ENCODE data around the gene G6PC1. TPM values are rescaled to one million over a fixed set of nuclear protein-coding genes. Genes with fewer than 3 reads are reported as not detected.
"Not testable (repeated sequence)": the region's sequence is repeated elsewhere in the genome, so short reads cannot be mapped to it uniquely, and the experiment has no call there.

The G6PC1 gene
- total RNA-seq, 2 experiments from 2014 or later = not detected

DNA sequence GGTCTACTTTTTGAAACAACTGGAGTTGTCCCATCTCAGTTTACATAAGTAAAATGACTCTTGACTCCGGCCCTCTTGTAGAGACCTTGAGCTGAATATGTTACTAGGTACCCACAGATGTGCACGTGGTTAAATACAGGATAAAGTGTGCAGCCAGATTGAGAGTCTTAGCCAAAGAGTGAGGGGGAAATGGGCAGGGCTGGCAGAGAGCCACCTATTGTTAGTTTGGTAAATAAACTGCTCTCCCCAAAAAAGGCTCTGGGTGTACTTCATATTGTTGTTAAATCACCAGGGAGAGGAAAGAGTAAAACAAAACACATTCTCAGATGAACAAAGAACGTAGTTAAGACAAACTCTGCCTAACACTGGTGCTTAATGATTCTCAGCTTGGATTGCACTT, 20.3 kb downstream of the G6PC1 start:
- Mint-ChIP-seq H3K27me3 (peaks cover 33% of the 10 kb centered on the region), H3K36me3 (no peaks in the 10 kb centered on the region), H3K27ac (no peak overlapping the region), H3K4me3 (no peak overlapping the region), H3K9me3 (ENCODE audit: low read depth) (no peaks in the 10 kb centered on the region), H3K4me1 (peaks cover 7% of the 10 kb centered on the region)
- CTCF ChIA-PET = no interaction called here
- ATAC-seq (no peak), DNase-seq (no peak)

DNA sequence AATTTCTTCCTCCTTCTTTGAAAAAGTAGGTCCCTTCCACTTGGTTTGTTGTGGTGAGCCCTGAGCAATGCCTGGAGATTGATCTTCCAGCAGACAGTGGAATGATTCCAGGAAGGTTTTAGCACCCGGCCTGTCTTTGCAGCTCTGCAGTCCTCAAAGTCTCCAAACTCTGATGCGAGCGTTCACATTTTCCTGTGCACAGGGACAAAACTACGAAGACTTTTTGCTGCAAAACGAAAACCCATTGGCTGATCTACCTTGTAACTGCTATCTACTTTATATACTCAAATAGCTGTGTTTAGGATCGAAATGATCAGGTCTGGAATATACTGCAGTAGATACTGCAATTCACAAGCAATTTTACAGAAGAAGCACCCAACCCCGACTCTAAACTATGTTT, 21.7 kb downstream of the G6PC1 start:
- CTCF ChIA-PET = interaction anchor here (1.3 kb wide), 1 partner anchor 344 kb away, joined by 3 read pairs; no protein-coding TSS in a partner anchor
- H3K4me3 Mint-ChIP-seq = no peak overlapping the region
- no peaks in the 10 kb centered on the region for H3K9me3 Mint-ChIP-seq (ENCODE audit: low read depth)
- H3K27me3 Mint-ChIP-seq = peaks cover 33% of the 10 kb centered on the region
- H3K27ac Mint-ChIP-seq = no peak overlapping the region
- ATAC-seq = no peak
- DNase-seq = no peak
- peaks cover 8% of the 10 kb centered on the region for H3K4me1 Mint-ChIP-seq
- H3K36me3 Mint-ChIP-seq = no peaks in the 10 kb centered on the region

DNA sequence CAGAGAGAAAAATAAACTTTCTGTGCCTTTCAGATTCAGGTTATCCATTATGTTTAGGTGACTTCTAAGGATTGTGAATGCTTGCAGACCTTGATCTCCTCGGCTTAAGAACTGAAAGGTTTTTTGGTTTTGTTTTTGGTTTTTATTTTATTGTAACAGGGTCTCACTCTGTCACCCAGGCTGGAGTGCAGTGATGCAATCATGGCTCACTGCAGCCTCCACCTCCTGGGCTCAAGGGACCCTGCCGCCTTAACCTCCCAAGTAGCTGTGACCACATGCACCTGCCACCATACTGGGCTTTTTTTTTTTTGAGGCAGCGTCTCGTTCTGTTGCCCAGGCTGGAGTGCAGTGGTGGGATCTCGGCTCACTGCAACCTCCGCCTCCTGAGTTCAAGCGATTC, 22.9 kb downstream of the G6PC1 start:
- not testable (repeated sequence) for H3K9me3 Mint-ChIP-seq (ENCODE audit: low read depth); H3K4me3 Mint-ChIP-seq; ATAC-seq; DNase-seq; H3K4me1 Mint-ChIP-seq; H3K36me3 Mint-ChIP-seq; H3K27ac Mint-ChIP-seq
- CTCF ChIA-PET = interaction anchor here (1.3 kb wide), 1 partner anchor 345 kb away, joined by 3 read pairs; no protein-coding TSS in a partner anchor
- peaks cover 29% of the 10 kb centered on the region for H3K27me3 Mint-ChIP-seq

DNA sequence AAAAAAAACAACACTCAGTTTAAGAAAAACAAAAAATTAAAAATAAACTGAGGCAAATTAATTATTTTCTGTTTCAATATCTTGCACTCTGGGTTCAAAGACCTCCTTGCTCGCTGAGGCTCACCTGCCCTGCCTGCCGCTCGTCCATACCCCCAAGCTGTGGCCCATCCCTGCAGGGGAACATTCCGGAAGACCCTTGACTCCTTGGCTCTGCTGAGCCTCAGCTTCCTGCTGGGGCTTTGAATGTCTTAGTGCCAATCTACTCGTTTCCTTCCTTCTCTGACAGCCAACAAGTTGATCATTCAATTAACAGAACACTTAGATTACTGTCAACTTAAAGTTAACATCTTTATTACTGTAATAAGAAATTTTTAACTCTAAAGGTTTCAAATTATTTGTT, 24.3 kb downstream of the G6PC1 start:
- no peaks in the 10 kb centered on the region for H3K36me3 Mint-ChIP-seq
- peaks cover 20% of the 10 kb centered on the region for H3K4me1 Mint-ChIP-seq
- H3K27me3 Mint-ChIP-seq = peaks cover 19% of the 10 kb centered on the region
- DNase-seq (no peak), ATAC-seq (no peak)
- H3K9me3 Mint-ChIP-seq (ENCODE audit: low read depth) = no peaks in the 10 kb centered on the region
- H3K27ac Mint-ChIP-seq = no peak overlapping the region
- H3K4me3 Mint-ChIP-seq = no peak overlapping the region
- CTCF ChIA-PET = interaction anchor here (0.8 kb wide), 1 partner anchor 105 kb away, joined by 3 read pairs; no protein-coding TSS in a partner anchor

DNA sequence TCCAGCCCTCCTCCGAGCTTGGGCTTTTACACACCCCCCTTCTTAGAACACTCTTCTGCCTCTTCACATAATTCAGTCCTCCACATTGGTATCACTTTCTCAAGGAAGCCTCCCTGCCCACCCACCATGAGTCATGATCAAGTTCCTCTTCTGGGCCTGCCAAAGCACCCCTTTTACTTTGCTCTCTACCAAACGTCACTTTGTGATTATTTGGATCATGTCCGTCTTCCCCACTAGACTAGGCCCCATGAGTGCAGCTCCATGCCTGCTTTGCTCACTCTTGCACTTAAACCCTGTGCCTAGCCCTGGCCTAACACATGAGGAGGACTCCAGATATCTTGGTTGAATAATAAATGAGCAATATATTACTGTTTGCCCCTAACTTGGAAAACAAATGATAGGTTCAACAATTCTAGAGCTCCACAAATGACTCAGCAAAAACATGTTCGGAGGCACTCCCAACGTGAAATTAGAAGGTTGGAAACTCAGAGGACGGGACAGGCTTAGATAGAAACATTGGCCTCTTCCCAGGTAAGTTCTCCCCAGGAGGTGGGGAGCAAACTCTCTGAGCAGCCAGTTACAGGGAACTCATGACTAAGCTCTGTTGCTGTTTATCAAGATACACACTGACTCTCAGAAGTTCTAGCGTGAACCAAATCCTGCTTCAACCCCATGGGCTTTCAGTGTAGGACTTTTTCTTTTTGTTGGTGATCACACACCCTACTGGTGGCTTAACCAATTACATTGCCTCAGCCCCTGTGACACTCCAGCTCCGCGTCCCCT, 28.3 kb downstream of the G6PC1 start:
- no peak overlapping the region for H3K4me3 Mint-ChIP-seq
- H3K4me1 Mint-ChIP-seq = peaks cover 17% of the 10 kb centered on the region
- CTCF ChIA-PET = interaction anchor here (0.6 to 1.8 kb wide), 14 partner anchors 10 to 361 kb away, joined by 3 to 8 read pairs (median 3); partner anchors contain the start of genes BECN1, PSMC3IP and RPL27
- H3K27me3 Mint-ChIP-seq = peaks cover 5% of the 10 kb centered on the region
- H3K27ac Mint-ChIP-seq = peak overlapping the region; percentile 61
- DNase-seq (peak; percentile 55), ATAC-seq (peak; percentile 90)
- no peaks in the 10 kb centered on the region for H3K36me3 Mint-ChIP-seq
- H3K9me3 Mint-ChIP-seq (ENCODE audit: low read depth) = no peaks in the 10 kb centered on the region

DNA sequence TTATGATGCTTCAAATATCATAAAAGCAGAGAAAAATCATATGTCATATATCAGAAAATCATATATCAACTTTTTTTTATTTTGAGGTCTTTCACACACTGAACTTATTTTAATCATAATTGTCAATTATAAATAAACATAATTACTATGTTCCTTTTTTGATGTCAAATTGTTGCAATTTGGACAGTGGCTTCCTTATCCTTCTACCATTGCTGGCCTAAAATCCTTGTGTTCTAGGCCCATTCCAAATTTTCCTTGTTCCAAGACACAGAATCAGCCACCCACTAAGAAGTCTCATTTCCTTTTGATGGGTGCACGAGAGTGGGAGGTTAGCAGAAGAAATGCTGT, 28.9 kb downstream of the G6PC1 start:
- H3K4me3 Mint-ChIP-seq = no peak overlapping the region

DNA sequence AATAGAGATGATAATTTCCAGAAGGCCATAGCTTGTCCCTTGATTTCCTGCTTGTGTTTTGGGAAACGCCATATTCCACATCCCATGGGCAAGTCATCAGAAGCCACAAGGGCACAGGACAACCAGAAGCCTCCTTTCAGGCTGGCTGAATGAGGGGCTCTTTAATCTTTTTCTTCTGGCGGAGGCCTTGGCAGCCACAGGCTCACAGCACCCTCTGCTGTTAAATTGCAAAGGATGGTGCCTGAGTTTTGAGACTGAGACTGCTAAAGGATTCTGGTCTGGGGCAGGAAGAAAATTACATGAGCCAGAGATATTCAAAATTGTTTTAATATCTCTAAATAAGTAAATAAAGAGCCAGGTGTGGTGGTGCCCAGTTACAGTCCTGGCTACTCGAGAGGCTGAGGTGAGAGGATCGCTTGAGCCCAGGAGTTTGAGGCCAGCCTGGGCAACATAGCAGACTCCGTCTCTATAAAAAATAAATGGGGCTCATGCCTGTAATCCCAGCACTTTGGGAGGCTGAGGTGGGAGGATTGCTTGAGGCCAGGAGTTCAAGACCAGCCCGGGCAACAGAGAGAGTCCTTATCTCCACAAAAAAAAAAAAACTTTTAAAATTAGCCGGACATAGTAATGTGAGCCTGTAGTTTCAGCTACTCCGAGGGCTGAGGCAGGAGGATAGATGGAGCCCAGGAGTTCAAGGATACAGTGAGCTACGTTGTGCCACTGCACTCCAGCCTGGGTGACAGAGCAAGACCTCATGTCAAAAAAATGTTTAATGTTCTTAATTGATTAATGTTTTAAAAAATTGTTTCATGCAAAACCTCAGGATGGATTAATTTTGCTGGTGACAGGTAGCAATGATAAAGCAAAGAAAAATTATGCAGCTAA, 37.4 kb downstream of the G6PC1 start:
- Mint-ChIP-seq H3K4me3 (no peak overlapping the region), H3K36me3 (no peaks in the 10 kb centered on the region), H3K27ac (no peak overlapping the region), H3K9me3 (ENCODE audit: low read depth) (no peaks in the 10 kb centered on the region), H3K4me1 (no peaks in the 10 kb centered on the region), H3K27me3 (peaks cover 25% of the 10 kb centered on the region)
- peak; percentile 39 for ATAC-seq
- CTCF ChIA-PET = interaction anchor here (0.8 to 3.1 kb wide), 4 partner anchors 9 to 359 kb away, joined by 3 to 7 read pairs (median 4); partner anchors contain the start of gene PSME3
- peak; percentile 45 for DNase-seq

More for the DNA sequence above, 28.9 kb downstream of the G6PC1 start:
- H3K9me3 Mint-ChIP-seq (ENCODE audit: low read depth) = no peaks in the 10 kb centered on the region
- CTCF ChIA-PET = interaction anchor here (0.8 to 1.8 kb wide), 8 partner anchors 9 to 352 kb away, joined by 3 to 8 read pairs (median 5); partner anchors contain the start of genes BECN1, PSMC3IP and RPL27
- H3K36me3 Mint-ChIP-seq = no peaks in the 10 kb centered on the region
- H3K27ac Mint-ChIP-seq = peak overlapping the region; percentile 61
- DNase-seq (no peak), ATAC-seq (no peak)
- H3K4me1 Mint-ChIP-seq = peaks cover 17% of the 10 kb centered on the region
- H3K27me3 Mint-ChIP-seq = peaks cover 5% of the 10 kb centered on the region

DNA sequence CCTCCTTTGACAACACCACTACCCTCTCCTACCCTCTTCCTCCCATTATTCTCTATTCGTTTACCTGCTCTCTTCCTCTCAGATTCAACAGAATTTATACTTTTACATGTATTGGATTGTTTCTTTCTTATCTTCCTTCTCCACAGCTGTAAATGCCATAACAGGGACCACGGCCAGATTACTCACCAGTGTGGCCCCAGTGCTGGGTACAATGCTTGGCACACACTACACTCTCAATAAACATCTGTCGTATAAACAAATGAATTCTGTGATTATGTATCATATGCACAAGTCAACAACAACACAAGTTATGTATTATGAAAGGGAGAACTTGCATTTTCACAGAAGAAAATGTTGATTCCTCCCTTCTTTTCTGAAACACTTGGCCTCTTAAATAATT, 43.6 kb downstream of the G6PC1 start:
- ATAC-seq (no peak), DNase-seq (no peak)
- H3K27me3 Mint-ChIP-seq = peaks cover 9% of the 10 kb centered on the region
- H3K4me3 Mint-ChIP-seq = no peak overlapping the region
- peaks cover under 1% of the 10 kb centered on the region for H3K36me3 Mint-ChIP-seq
- H3K9me3 Mint-ChIP-seq (ENCODE audit: low read depth) = no peaks in the 10 kb centered on the region
- no peak overlapping the region for H3K27ac Mint-ChIP-seq
- H3K4me1 Mint-ChIP-seq = no peaks in the 10 kb centered on the region
- CTCF ChIA-PET = no interaction called here

DNA sequence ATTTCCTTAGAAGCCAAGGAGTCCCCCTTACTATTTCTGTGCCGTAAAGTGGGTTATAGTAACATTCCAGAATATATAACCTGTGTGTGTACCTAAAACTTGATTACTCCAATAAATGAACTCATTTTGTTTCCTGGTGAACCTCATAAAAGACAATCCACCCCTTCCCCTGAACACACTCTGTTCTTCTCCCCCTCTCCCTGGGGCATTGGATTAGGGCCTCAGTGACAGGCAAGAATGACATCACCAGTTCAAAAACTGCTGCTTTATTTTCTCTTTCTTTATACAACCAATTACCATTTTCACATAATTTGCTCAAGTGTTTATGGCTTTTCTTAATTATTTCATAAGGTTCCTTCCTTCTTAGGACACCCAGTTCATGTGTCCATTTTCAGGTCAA, 46.2 kb downstream of the G6PC1 start:
- Mint-ChIP-seq H3K4me1 (peaks cover 2% of the 10 kb centered on the region), H3K4me3 (no peak overlapping the region), H3K27ac (no peak overlapping the region), H3K27me3 (no peaks in the 10 kb centered on the region), H3K9me3 (ENCODE audit: low read depth) (no peaks in the 10 kb centered on the region), H3K36me3 (peaks cover 4% of the 10 kb centered on the region)
- DNase-seq (no peak), ATAC-seq (no peak)
- CTCF ChIA-PET = no interaction called here

DNA sequence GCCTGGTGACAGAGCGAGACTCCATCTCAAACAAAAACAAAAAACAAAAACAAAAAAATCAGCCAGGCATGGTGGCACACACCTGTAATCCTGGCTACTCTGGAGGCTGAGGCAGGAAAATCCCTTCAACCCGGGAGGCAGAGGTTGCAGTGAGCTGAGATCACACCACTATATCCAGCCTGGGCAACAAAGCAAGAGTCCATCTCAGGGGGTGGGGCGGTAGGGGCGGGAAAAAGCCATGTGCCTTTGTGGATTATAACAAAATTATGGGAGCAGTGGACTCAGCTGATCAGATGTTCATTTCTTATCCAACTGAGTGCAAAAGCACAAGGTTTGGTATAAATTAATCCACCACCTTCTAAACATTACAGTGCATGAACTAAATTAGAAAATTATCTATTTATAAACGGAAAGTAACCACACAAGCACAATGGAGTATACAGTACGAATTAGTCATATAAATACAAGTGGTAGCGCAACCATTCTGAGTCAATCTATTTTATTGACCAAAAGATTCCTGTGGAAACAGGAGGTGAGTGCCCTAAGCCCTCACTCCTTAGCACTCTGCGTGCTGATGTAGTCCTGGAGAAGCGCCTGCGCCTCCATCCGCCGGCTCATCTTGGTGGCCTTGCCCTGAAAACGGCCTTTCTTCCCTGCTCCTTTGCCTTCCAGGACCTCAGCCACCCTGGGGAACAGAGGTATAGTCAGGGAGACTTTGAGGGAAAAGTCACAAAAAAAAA, 49.6 kb downstream of the G6PC1 start:
- DNase-seq (no peak), ATAC-seq (no peak)
- no peaks in the 10 kb centered on the region for H3K27me3 Mint-ChIP-seq
- CTCF ChIA-PET = no interaction called here
- H3K4me3 Mint-ChIP-seq = no peak overlapping the region
- no peak overlapping the region for H3K27ac Mint-ChIP-seq
- peaks cover 16% of the 10 kb centered on the region for H3K36me3 Mint-ChIP-seq
- H3K4me1 Mint-ChIP-seq = peaks cover 10% of the 10 kb centered on the region
- no peaks in the 10 kb centered on the region for H3K9me3 Mint-ChIP-seq (ENCODE audit: low read depth)
